GM18909 (cell line): ENCODE data around the gene ADD2.
"Not testable (repeated sequence)": the region's sequence is repeated elsewhere in the genome, so short reads cannot be mapped to it uniquely, and the experiment has no call there.

ENCODE experiments used
- ATAC-seq: cut with Tn5 transposase; IDR thresholded peaks from one replicate; pipeline ENCODE4 v1.9.1; 2021; ENCODE audit warnings: mild to moderate bottlenecking; ENCODE audit not compliant: unreplicated experiment, poor library complexity

The ADD2 gene

DNA sequence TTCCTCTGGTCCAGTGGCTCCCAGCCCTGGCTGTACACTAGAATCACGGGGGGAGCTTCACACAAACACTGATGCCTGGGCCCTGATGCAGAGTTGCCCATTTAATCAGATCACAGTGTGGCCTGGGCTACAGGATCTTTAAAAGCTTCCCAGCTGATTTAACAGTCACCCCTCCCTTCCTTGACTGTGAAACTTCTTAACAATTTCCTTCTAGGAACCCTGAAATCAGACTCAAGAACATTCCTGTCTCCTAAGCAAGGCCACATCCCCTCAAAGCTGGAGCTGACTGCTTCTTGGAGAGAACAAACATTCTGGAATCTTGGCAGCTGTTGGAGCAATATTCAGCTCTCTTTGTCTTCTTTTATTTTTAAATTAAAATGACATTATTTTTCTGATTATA is 88.7 kb downstream of the ADD2 start:
- no peak for ATAC-seq

DNA sequence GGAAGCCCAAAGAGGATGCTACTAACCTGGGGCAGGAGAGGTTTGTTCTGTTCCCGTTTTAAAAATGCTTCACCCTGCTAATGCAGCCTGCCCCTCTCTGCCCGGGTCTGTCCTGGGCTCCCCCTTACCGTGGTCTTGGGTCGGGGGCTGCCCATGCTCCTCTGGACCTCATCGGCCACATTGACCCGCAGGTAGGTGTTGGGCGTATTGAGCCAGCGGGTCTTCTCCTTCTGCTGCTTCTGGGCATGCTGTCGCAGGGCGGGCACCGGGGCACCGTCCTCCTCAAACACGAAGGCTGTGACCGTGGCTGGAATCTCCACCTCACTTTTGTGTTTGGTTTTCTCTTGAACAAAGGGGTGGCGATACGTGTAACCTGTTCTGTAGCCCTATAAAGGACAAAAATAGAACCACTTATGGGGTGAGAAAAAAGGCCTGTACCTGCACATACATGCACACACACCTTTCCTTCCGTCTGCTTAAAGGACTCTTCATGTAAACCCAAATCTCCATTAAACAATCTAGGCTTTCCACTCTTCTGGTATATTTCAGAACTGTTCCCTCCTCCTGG is 89.3 kb downstream of the ADD2 start:
- no peak for ATAC-seq

DNA sequence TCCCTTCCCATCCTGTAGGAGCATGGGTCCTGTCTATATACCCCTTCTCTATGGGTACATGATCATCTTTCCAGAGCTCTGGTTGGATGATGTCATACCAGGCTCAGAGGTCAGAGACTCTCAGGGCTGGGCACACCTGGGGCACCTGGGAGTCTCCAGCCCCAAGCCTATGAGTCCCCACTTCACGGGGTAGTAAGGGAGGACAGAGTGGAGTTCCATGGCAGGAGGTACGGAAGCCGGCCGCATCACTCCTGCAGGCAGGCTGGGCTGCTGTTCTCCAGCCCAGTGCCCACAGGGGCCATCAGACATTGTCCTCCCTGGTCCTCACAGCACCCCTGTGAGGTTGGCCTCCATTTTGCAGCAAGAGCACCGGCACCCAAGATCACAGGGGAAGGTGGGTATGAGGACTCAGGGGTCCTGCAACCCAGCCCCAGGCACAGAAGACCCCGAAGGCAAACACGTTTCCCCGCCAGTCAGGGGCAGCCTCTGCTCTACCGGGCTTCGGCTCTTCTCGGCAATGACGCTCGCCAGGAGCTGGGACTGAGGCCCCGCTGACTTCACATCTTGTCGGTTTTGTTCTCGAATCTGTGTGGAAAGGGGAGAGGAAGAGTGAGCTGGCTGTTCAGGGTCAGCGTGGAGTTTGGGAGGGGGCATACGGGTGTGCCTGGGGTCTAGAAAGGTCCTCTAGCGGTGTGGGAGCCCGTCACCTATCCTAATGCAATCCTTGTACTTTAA is 91.5 kb downstream of the ADD2 start:
- ATAC-seq: no peak

DNA sequence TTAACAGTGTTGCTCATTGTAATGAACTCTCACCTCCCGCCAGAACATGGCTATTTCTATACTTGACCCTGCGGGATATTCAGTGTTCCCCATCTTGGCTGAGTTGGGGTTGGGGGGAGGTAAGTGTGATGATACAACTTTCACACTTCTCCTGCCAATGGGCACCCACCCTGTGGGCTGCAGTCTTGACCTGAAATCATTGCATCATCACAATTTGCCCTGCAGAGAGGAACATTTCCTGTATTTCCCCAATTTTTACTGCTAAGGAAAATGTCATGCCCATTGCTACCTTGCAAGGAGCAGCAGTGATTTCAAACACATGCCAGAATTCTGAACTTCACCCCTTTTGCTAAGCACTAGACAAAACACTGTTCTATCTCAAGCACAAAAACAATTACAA is 92.1 kb downstream of the ADD2 start:
- ATAC-seq: no peak

DNA sequence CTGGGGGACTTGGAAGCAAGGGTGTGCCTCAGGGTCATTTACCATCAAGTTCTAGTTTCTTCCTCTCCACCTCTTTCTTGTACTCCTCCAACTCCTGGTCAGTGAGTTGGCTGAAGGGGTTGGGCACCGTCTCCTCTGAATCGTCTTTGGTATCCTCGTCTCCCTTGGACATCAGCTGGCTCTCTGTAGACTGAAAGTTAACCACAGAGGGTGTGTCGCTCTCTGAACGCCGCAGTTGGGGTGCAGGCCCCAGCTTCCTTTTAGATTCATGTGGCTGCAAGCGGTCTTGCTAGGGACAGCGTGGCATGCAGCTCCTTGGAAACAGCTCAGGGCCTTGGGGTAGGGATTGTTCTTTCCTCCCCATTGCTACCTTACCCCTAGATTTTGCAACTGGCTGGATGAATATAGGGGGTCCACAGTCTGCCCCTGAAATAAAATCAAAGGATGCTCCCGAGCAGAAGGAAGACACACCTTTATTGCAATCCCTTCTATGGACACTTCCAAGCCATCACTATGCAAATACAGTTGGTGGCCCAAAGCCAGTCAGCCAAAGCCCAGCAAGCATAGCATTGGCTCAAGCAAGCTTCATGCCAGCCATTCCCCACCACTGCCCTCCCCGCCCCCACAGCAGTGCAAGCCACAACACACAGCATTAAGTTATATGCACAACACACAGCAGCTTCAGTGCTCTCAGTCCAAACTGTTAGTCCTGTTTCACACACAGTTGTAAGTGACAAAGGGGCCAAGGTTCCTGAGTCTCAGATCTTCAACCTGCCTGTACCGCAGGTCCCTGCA is 93.2 kb downstream of the ADD2 start:
- ATAC-seq: no peak

DNA sequence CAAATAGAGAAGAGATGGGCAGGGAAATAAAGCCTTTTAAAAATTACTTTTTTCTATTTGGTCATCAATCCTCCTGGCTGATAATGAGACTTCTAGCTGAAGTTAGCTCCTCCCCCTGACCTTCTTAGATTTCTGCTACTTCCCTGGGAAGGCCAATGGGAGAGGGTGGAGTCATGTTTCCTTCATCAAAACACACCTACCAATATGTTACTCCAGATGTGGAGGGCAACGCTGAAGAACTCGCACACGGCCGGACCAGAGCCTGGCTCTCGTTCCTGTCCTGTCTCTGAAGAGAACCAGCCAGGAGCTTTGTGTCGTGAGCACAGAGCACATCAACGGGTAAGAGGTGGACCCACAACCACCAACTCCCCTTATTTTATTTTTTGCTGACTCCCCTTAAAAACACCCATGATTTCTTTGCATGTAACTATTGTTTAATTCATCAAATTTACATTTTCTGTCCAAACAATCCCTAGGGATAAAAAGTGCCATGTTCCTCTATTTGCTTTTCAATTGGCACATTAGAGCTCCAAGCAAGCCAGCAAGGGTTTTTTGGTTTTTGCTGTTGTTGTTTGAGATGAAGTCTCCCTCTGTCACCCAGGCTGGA is 94.9 kb downstream of the ADD2 start:
- no peak for ATAC-seq

DNA sequence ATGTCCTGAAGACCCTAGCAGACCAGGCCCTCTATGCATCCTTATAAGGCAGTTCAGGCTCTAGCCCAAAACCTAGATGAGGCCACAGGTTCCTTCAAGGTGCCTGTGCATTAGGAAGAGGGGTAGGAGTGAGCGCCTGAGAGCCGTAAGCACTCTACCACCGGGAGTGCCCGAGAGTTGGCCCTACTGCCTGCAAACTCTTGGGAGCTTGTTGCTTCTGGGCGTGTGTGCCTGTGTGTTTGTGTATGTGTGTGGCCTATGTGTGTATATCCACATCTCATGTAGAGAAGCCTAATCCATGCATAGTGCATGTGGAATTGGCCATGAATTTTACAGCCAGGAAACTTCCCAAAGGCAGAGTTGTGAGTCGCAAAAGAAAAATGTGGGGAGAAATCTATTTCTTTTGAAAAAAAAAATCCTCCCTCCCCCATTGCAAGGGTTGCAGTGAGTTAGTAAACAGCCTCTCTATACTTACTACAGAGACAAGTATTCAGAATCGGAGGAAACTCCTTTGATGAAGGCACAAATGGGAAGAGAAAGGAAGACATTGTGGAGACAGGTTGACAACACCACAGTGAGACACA is 96.8 kb downstream of the ADD2 start:
- no peak for ATAC-seq

DNA sequence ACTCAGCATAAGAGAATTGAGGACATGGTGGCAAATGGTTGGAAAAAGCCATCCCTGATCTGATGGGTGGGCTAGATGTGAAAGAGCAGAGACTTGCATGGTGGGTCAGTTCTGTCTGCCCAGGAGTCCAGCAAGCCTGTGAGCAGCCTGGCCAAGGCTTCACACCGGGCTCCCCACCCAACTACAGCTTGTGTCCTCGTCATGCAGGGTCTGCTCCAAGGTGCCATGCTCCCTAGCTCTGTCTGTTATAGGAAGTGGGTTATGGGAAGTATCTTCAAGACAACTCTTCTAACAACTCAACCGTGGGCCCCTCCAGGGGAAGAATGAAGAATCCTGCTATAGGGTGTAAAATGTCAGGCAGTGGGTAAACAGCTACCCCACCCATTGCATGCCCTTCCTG is 97.4 kb downstream of the ADD2 start:
- no peak for ATAC-seq

DNA sequence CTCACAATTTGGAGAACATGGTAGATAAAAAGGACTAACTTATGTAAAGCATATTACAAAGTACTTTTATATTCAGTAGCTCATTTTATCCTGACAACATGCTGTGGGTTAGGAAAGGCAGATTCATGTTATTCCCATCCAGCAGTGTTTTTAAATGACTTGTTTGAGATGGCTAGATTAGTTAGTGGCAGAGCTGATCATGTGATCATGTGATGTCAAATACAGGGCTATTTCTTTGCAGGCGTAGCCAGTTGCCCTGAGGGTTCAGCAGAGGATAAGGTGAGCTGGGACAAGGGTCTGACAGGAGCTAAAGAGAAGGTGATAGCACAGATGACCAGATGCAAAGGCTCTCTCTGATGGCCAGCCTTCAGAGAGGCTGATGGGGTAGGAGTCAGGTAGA is 97.8 kb downstream of the ADD2 start:
- no peak for ATAC-seq

DNA sequence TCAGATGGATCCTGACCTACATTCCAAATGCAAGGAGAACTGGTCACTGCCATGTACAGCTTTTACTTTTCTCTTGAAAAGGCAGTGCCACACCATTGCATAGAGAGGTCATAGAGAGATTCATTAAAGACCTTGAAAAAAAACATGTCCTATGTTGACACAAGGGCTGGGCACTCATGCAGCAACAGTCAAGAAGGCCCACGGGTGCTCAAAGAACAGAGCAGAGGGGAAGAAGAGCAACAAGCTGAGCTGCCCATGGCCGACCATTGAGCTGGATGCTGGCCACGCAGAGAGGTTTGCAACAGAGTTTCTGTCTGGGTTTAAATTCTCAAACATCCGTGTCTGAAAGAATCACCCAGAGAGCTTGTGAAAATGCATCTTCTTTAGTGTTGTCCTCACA is 99.1 kb downstream of the ADD2 start:
- no peak for ATAC-seq

DNA sequence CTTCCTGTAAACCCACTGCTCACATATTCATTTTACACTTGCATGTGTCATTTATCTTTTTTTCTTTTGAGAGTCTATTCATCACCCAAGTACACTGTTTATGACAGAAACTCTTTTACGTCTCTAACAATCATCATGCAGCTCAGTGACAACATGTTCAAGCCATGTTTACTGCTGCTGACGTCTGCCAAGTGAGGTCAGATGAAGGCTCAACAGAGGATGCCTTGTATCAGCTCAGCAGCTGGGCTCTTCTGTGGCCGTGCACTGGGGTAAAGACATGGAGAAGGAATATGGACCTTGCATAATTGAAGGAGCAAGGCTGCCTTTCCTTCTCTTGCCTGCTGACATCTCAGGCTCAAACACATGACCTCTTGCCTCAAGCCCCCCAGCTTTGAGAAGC is 99.6 kb downstream of the ADD2 start:
- ATAC-seq: no peak

DNA sequence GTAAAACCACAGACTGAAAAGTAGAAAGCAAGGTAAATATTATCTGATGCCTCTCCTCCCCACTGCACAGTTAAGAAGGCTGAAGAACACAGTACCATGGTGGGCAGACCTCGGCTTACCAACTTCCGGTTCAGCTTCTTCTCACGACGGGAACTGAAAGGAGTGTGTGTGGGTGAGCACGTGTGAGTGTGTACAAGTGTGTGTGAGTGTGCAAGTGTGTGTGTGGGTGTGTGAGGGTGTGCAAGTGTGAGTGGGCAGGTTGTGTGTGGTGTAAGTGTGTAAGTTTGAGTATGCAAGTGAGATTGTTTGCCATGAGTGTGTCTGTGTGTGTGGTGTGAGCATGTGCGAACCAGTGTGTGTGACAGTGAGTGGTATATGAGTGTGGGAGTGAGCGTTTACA is 103.5 kb downstream of the ADD2 start:
- no peak for ATAC-seq

DNA sequence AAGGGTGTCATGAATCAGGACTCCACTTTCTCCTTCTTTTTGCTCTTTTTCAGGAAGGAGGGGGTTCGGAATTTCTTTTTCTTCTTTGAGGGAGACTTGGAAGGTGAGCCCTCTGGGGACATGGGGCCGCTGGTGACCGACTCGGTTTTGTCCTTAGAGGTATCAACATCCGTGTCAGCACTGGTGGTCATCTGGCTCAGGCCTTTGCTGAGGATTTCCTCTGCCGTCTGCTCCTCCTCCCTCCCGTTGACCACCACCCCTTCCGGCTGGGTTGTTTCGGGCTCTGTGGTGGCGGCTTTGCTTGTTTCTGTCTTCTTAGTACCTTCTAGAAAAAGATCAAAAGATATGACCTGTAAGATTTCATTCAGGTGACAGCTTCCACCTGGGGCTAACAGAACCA is 104.6 kb downstream of the ADD2 start:
- ATAC-seq: no peak

DNA sequence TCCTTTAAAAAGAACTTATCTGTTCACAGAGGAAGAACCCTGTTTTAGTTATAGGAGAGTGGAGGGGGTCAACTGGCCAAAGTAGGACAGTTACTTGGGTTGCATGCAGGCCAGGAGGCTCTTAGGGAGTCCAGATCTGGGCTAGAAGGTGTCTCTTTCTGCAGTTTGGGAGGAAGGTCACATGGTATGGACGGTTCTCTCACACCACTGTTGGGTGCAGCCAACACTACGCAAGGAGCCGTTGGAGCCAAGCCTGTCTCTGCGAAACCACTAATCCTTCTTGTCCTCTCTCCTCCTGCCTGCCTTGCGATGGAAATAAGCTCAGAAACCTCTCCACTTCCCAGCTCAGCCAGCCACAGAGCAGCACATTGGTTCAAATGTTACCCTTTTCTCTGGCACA is 108.4 kb downstream of the ADD2 start:
- no peak for ATAC-seq

DNA sequence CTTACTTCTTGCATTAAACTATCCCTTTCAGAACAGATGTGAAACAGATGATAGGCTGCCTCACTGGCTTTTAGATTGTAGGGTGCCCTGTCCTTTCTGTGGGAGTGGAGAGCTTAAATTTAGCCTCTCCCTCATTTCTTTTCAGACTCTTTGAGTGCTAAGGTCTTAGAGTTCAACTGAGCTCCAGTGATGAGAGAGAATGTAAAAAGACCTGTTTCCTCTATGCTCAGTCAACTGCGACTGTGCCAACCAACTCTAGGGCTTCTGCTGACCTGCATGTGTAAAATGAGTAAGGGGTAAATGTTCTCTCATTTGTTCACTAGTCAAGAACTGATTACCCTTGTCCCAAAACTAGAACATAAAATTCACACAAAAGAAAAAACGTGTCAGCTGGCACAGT is 109.5 kb downstream of the ADD2 start:
- no peak for ATAC-seq

DNA sequence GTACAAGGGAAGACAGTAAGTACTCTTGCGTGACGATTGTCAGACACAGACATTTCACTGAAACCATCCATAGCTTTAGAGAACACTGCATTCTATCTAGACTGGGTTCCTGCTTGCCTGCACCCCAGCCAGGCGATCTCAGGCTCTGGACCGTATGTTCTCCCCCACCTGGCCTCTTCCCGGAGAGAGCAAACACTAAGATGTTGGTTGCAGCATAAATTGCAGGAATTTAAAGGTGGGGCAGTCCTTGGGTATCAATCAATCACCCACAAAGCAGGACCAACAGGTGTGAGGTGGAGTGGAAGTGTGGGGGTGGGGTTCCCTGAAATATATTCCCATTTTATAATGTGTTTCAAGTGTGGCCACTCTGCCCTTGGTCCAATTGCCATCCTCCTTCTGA is 110.8 kb downstream of the ADD2 start:
- ATAC-seq: no peak

DNA sequence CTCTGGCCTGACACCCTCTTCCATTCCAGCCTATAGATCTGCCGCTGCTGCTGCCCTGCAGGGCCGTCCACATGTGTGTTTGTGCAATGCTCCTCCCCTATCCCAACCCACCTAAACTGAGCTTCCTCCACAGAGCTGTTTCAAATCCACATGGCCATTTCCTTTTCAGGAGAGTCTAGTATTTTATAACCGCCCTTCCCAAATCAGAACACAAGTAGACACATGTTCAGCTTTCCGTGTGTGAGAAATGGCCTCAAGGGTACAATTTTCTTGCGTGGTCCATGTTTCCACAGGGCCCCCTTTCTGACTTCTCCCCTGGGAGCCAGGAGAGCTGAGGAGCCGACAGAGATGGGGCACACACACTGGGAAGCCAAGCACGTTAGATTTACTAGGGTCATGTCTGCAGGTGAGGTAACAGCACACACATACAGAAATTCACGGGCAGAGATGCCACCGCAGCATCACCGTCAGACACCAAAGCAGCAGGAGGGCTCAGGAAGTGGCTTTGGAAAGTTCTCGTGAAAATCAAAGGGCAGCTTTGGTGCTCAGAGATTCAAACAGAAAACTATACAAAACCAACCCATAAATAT is 111.5 kb downstream of the ADD2 start:
- ATAC-seq: no peak

DNA sequence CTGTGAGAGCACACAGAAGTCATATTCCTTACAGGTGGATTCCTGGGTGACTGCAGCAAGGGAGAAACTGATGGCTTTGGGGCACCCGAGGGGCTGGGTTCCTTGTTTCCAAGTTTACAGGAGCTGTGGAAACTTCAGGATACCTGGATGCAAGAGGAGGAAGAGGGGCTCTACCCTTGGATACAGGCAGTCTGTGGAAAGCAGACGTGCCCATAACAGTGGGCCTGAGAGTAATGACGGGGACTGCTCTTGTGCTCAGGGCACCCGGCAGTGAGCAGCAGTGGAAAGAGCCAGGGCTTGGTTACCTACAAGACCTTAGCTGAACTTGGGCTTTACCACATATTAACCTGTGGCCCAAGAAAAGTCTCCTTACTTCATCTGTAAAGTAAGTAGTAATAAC is 112.2 kb downstream of the ADD2 start:
- no peak for ATAC-seq

DNA sequence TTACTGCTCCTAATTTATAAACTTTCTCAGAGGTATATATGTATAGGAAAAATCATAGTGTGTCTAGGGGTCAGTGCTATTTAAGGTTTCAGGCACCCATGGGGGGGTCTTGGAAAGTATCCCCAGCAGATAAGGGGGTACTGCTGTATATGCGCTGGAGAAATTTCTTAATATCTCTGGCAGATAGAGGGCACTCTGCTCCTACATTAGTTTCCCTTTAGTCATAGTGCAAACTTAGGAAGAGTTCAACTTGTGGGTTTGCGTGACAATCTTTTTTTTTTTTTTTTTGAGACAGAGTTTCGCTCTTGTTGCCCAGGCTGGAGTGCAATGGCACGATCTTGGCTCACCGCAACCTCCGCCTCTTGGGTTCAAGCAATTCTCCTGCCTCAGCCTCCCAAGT is 112.8 kb downstream of the ADD2 start:
- ATAC-seq: not testable (repeated sequence)

DNA sequence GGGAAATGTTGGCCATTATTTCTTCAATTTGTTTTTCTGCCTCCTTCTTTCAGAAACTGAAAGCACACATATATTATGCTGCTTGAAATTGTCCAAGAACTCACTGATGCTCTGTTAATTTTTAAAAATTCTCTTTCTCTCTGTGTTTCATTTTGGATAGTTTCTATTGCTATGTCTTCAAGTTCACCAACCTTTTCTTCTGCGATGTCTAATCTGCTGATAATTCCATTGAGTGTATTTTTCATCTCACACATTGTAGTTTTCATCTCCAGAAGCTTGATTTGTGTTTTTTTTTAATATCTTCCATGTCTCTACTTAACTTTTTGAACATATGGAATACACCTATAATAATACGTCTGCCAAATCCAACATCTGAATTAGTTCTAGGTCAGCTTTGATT is 116.3 kb downstream of the ADD2 start:
- no peak for ATAC-seq

DNA sequence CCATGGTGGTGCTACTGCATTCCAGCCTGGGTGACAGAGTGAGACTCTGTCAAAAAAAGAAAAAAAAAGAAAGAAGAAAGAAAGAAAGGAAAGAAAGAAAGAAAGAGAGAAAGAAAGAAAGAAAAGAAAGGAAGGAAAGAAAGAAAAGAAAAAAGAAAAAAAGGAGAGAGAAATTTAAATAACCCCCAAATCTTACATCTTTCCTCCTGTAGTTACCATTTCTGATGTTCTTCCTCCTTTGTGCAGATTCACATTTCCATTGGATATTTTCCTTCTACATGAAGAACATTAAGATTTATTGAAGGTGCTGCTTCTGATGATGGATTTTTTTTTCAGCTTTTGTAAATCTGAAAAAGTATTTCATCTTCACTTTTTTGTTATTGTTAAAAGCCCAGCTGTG is 117.0 kb downstream of the ADD2 start:
- ATAC-seq: no peak
